ENCODE data around the gene ATG9A. TPM values are rescaled to one million over a fixed set of nuclear protein-coding genes. Genes with fewer than 3 reads are reported as not detected.
A peak's percentile ranks its signal among the peaks of the same experiment; 100 is the strongest.

ATG9A gene
- total and polyA plus RNA-seq, 2 of the 8 experiments (the other 6 are each of a cell fraction or from before 2014, with no cell fraction given) = 43.6 to 66.8 TPM

DNA sequence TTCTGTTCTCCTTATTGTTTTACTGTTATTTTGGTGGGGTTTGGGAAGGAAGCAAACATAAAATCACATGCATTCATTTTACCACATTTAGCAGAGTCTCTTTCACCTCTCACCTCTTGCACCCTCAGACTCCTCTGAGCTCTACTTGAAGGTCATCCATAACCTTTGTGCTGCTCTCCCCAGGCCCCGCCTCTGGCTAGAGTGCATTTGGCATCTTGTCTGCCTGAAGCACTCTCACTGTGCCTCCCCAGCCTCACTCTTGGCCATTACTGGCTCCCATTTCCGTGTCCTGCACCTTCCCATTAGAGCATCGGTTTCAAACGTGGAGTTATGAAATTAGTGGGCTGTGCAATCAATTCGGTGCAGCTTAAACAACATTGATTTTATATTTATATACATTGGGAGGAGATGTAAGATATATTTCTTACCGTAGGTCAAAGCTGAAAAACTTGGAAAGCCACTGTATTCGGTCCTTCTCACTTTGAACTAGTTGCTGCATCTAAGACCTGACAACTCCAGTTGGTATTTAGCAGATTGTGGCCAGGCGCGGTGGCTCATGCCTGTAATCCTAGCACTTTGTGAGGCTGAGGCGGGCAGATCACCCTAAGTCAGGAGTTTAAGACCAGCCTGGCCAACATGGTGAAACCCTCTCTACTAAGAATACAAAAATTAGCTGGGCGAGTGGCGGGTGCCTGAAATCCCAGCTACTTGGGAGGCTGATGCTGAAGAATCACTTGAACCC, 29.8 kb downstream of the ATG9A start:
- Histone ChIP-seq H3K4me2 (ENCODE audit: insufficient read depth in 1 of 2, low read depth in 2 of 2, low read length in 2 of 2) (no peak overlapping the region), H3K9ac (replicated peaks in 1 of 4; ENCODE audit: extremely low read depth in 1 of 4, low read depth in 3 of 4, low read length in 3 of 4) (no peak overlapping the region), H3K4ac (replicated peaks; ENCODE audit: insufficient read length, low read depth, low read length) (no peak overlapping the region), H3K23ac (ENCODE audit: insufficient read length) (no peak overlapping the region), H3K18ac (ENCODE audit: extremely low read depth, low read length) (no peak overlapping the region), H4K8ac (ENCODE audit: extremely low read depth, insufficient read depth, low read length) (no peak overlapping the region), H3K79me1 (ENCODE audit: low read depth, low read length) (no peaks in the 10 kb centered on the region), H2AFZ (ENCODE audit: low read length) (peak overlapping the region; percentile 46; the same call in 1 of the 2 replicates), H3K9me3 (ENCODE audit: insufficient read depth in 2 of 2, low read depth in 1 of 2, low read length in 1 of 2) (no peaks in the 10 kb centered on the region; a peak in 1 of 4 replicates), H3K27ac (ENCODE audit: low read depth, low read length) (no peak overlapping the region), H3K4me1 (replicated peaks in 1 of 4; ENCODE audit: control insufficient read depth in 3 of 4, insufficient read depth in 4 of 4, low read length in 3 of 4) (no peaks in the 10 kb centered on the region), H2BK20ac (ENCODE audit: low read length) (no peak overlapping the region), H2AK5ac (ENCODE audit: low read depth, low read length) (no peak overlapping the region), H2BK120ac (replicated peaks; ENCODE audit: low read depth, low read length) (no peak overlapping the region), H2BK12ac (ENCODE audit: low read depth, low read length) (no peak overlapping the region), H2BK15ac (ENCODE audit: low read length) (no peak overlapping the region), H3K36me3 (ENCODE audit: control insufficient read depth in 2 of 4, insufficient read depth in 4 of 4, low read length in 3 of 4) (no peaks in the 10 kb centered on the region), H3K4me3 (ENCODE audit: extremely low read depth in 1 of 4, insufficient read depth in 2 of 4, low read depth in 3 of 4, low read length in 4 of 4) (no peak overlapping the region; a peak in 1 of 8 replicates), H2BK5ac (ENCODE audit: low read depth, low read length) (no peak overlapping the region), H3K79me2 (ENCODE audit: control insufficient read depth in 1 of 2, insufficient read depth in 2 of 2, low read length in 2 of 2) (no peaks in the 10 kb centered on the region), H4K5ac (ENCODE audit: insufficient read length, low read depth, low read length) (no peak overlapping the region), H4K20me1 (replicated peaks in 1 of 2; ENCODE audit: control insufficient read depth in 1 of 2, insufficient read depth in 2 of 2, low read length in 2 of 2) (no peaks in the 10 kb centered on the region), H3K23me2 (ENCODE audit: low read depth, low read length) (no peaks in the 10 kb centered on the region), H4K91ac (replicated peaks; ENCODE audit: insufficient read length, low read length) (no peak overlapping the region), H3K14ac (ENCODE audit: insufficient read length) (no peak overlapping the region), H3K56ac (replicated peaks; ENCODE audit: insufficient read length, low read depth, low read length) (no peak overlapping the region), H3K27me3 (replicated peaks in 1 of 4; ENCODE audit: control insufficient read depth in 3 of 4, extremely low read depth in 1 of 4, insufficient read depth in 3 of 4, low read length in 3 of 4) (no peaks in the 10 kb centered on the region)
- FAIRE-seq (no peak), DNase-seq (ENCODE audit: low read depth in 1 of 2, low spot score in 2 of 2) (no peak)
- POLR2A ChIA-PET (ENCODE audit: partially characterized antibody) = interaction anchor here (1.1 to 1.3 kb wide), 4 partner anchors 17 to 50 kb away, joined by 3 to 4 read pairs (median 3); partner anchors contain the start of genes ANKZF1 and ATG9A
- CTCF ChIA-PET (ENCODE audit: partially characterized antibody) = interaction anchor here (1.2 to 3.5 kb wide), 4 partner anchors 17 to 174 kb away, joined by 3 to 9 read pairs (median 6); no protein-coding TSS in a partner anchor
- 90% methylated on average over 12 of the region's 12 CpGs; no CpG with 5 or more reads in 1 of the 2 experiments for WGBS, 2 experiments (ENCODE audit: extremely low coverage in 1 of 2, insufficient coverage in 1 of 2, insufficient read length in 1 of 2, insufficient replicate concordance in 2 of 2, low coverage in 1 of 2, low lambda C conversion rate in 2 of 2, missing lambda C conversion rate in 1 of 2)
- TF ChIP-seq TAF1 (IDR thresholded peaks at IDR 0.05; ENCODE audit: low read depth, low read length) (no peak), CTCF (IDR thresholded peaks at IDR 0.05; ENCODE audit: control extremely low read depth in 1 of 3, insufficient read depth in 1 of 3, low read depth in 1 of 3, low read length in 3 of 3) (no peak)
